HG02610 (cell line): ENCODE measurements around the gene FATE1.
"Not testable (repeated sequence)": the region's sequence is repeated elsewhere in the genome, so short reads cannot be mapped to it uniquely, and the experiment has no call there.

Experiments
- ATAC-seq: cut with Tn5 transposase; IDR thresholded peaks from one replicate; pipeline ENCODE4 v1.9.1; 2021; ENCODE audit warnings: mild to moderate bottlenecking, moderate library complexity; ENCODE audit not compliant: unreplicated experiment

The FATE1 gene, protein sequence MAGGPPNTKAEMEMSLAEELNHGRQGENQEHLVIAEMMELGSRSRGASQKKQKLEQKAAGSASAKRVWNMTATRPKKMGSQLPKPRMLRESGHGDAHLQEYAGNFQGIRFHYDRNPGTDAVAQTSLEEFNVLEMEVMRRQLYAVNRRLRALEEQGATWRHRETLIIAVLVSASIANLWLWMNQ

DNA sequence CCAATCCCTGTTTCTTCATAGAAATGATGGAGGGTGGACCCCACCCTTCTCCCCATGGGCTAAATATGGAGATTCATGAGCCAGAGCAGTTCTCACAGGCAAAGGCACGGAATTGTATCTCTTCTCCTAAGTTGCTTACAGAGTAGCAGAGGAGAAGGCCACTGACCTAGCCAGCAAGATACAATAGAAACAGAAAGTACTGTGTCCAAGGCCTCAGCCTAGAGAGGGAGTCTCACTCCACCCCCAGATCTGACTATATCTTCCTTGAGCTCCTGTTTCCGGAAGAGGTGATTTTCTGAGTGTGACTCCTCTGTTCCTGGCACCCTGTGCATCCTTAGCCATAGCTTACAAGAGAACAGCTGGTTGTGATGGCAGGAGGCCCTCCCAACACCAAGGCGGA, at the start of gene FATE1:
Gene FATE1, plus strand, starts transcription at position 284 of the 400 bp plus-strand sequence. Its CDS starts 85 bp downstream, at position 369.
- no peak for ATAC-seq

DNA sequence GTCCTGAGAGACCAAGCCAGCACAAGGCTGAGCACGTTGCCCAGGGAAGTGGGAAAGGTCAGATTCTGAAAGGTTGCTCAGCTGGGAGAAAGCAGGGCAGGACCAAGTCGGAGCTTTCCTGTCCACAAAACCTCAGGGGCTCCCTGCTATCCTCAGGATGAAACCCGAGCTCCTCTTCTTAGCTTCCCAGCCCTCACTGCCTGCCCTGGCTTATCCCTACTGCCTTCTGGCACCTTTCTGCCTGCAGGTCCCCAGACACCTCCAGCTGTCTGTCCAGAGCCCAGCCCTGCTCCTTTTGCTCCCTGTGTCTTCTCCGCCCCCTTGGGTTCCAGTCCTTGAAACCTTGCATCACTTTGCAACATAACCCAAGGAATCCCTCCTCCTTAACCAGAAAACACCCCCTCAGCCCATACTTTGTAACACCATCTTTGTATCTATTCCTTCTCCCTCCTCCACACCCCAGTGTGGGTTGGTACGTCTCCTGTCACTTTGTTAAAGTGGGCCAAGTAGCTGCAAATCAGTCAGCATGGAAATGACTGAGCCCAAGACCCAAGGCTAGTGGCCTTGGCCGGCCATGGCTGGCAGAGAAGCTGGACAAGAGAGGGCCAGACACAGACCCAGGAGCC, 40.6 kb upstream of the FATE1 start:
- ATAC-seq, result no peak

DNA sequence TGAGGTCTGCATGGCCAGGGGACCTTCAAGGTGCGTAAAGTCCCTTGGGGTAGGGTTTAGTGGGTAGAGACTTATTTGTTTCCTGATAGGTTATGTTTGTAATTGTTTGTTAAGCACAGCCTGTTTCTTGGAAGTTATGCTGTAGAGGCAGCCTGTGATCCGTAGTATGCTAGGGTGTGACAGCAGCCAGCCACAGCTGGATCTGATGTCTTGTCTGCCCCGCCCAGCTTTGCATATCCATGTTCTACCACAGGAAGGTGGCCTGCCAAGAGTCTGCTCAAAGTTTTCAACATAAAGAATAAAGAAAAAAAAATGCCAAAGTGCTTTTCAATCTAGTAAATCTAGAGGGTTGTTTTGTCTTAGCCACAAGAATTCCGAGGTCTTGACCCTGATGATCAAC, 39.6 kb upstream of the FATE1 start:
- no peak for ATAC-seq

DNA sequence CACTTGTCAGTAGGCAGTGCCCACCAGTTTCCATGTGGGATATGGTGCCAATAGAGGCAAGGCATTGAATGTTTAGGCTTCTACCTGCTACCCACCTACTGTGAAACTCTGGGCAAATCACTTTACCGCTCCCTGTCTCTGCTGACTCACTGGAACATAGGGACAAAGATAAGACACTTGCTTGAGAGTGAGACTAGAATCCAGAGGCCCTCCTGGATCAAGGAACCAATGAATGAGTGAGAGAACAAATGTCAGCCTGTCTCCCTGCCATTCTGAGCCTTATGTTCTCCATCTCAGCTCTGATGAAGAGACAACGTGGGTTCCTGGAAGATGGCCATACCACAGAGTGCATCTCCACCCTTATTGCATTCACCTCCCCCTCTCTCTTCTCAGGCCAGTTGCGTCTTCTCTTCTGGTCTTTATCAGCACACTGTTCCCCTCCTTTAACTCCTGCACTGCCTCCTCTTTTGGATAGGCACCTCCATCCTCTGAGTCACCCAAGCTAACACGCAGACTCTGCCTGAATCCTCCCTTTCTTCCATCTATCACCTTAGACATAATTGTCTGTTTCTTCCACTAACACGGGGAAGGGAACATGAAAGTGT, 35.9 kb upstream of the FATE1 start:
- no peak for ATAC-seq

DNA sequence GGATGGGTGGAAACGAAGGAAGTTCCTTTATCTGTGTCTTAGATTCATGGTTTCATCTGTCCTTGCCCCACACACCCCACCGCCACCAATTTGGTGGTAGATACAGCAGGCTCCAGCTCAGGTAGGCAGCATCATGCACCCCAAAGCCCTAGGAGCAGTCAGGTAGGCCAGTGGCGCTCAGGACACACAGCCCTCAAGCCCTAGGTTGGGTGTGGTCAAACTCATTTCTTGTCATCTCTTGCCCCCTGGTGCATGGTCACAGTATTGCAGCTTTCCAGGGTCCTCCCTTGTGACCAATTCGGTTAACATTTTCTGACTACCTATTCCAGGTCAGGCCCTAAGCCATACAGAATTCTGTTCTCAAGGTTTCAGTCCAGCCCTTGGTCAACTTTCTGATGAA, 35.0 kb upstream of the FATE1 start:
- ATAC-seq, result no peak

DNA sequence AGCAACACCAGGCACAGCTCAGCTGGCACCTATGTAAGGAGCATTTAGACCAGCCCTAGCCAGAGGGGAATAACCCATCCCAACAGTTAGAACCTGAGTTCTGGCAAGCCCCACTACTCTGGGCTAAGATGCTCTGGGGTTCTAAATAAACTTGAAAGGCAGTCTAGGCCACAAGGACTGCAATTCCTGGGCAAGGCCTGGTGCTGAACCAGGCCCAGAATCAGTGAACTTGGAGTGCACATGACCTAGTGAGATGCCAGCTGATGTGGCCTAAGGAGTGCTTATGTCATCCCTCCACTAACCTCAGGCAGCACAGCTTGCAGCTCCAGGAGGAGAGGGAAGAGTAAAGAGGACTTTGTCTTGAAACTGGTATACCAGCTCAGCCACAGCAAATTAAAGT, 28.2 kb upstream of the FATE1 start:
- ATAC-seq, result no peak

DNA sequence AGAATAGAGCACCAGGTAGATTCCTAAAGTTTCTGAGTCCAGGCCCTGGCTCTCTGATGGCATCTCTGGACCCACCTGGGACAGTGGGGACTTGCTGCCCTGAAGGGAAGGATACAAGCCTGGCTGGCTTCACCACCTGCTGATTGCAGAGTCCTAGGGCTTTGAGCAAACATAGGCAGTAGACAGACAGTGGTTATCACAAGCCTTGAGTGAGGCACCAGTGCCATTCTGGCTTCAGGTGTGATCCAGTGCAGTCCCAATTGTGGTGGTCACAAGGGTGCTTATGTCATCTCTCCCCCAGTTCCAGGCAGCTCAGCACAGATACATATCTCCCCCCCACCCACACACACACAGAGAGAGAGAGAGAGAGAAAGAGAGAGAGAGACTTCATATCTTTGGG, 27.1 kb upstream of the FATE1 start:
- no peak for ATAC-seq

DNA sequence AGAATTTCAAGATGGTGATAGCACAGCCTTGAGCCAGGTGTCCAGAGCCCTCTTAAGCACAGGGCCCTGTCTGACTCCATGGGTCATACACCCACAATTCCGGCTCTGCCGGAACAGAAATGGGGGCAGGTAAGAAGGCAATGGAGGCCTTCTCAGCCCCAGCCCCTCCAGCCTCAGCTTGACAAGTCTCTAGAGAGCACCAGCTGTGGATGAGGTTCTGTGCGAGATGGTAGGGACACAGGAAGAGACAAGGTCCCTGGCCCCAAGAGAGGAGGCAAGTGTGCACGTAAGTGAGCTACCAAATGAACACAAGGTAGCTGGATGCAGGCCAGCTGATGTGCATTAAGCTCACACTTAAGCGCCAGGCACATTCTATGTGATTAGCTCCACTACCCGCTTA, 23.0 kb upstream of the FATE1 start:
- no peak for ATAC-seq

DNA sequence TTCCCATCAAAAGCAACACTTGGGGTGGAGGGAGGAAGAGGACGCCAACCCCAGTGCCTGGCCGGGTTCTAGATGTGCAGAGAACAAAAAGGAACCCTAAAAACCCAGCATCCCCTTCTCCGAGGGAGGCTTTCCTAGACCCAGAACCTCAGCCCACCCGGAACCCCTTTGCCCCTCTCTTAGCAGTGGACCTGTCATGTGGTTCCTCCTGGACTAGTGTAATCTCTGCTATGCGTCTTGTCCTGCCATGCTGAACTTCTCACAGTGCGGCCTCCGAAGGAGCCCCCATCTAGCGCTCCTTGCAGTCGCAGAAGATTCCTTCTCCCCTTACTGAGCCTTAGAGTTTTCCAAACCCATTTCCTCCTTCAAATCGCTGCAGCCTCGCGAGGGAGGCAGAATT, 21.7 kb upstream of the FATE1 start:
- no peak for ATAC-seq

DNA sequence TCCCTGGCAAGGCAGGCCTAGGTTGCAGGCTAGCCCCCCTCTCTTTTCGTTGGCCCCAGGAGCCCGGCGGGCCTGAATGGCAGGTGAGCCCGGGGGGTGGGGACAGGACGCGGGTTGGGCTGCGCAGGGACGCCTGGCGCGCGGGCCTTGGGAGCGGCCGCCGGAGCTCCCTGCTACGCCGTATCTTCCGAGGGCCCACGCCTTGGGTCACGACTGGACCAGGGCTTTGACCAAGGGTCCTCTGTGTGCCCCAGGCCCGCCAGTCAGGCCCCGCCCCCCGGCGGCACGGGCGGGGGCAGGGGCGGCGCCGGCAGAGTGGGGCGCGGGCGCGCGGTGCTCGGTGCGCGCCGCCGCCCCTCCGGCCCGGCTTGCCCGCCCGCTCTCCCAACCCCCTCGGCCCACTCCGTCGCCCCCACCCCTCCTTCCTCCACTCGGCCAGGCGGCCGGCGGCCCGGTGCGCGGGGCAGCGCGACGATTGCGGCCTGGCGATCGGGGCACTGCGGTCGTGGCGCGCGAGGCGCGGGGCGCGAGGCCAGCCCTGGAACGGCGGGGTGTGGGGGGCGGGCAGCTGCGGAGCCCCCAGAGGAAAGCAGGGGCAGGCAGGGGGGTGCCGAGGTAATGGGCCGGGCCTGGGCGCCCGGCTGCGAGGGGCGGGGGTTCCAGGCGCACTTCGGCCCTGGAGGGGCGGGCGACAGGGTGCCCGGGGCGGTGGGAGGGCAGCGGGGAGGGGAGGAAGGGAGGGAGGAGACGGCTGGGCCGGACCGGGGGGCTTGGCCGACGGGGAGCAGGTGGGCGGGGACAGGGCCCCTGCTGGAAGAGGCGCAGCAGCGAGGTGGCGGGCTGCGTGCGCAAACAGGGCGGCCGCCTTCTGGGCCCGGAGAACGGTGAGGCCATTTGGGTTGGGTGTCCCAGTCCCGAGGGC, 20.9 kb upstream of the FATE1 start, which contains the start of gene PRRG3:
Gene PRRG3, plus strand, starts transcription at position 798 of the 922 bp plus-strand sequence. CDS start 3,357 bp downstream, outside the sequence.
- ATAC-seq, result no peak

DNA sequence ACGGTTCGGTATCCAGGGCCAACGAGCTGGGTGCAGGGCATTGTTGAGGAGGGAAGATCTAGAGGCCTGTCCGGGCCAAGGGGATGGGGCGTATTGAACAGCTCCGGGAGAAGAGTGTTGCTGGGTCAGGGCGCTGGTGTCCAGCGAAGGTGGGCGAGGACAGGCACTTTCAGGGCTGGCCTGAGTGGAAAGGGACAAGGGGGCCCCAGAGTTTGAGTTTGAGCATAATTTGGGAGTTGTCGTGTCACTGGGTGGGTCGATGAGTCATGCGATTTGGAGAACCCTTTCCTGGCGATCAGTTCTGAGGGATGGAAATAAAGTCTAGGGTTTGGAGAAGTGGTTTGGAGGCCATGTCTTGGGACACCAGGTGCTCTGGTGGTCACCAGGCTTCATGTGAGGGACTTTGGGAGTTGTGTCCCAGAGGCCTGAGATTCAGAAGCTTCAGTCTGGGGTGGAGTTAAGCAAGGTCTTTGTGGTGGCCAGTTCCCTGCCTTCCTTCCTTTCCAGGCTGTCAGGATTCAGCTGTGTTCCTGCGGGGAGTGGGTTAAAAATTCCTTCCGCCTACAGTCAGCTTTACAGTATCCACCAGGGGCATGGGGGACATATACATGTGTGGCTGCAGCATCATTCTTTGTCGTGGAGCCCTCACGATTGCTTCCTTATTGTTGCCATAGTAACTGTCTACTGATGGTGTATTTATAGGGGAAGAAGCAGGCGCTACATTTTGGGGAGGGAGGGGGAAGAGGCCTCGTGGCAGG, 20.1 kb upstream of the FATE1 start:
- ATAC-seq, result no peak

DNA sequence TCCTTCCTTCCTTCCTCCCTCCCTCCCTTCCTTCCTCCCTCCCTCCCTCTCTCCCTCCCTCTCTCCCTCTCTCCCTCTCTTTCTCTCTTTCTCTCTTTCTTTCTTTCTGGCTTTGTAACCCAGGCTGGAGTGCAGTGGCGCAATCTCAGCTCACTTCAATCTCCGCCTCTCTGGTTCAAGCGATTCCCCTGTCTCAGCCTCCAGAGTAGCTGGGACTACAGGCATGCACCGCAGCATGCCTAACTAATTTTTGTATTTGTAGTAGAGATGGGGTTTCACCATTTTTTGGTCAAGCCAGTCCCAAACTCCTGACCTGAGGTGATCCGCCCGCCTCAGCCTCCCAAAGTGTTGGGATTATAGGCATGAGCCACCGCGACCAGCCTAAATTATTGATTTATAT, 18.8 kb upstream of the FATE1 start:
- not testable (repeated sequence) for ATAC-seq

DNA sequence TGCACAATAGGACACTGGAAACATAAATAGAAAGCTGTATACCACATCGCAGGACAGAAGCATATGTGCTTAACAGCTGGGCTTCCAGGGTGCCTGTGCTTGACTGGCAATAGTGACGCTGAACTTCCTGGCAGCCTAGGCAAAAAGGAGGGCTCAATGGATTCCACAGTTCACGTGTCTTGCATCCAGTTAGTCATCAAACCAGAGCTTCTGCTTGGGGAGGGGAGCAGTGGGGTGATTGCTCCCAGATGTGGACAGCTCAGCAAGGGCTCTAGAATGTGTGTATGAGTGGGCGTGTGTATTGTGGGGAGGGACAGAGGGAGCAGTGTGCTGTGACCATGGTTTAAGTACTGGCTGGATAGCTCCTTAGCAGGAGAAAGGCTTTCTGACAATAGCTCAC, 18.3 kb upstream of the FATE1 start:
- no peak for ATAC-seq

DNA sequence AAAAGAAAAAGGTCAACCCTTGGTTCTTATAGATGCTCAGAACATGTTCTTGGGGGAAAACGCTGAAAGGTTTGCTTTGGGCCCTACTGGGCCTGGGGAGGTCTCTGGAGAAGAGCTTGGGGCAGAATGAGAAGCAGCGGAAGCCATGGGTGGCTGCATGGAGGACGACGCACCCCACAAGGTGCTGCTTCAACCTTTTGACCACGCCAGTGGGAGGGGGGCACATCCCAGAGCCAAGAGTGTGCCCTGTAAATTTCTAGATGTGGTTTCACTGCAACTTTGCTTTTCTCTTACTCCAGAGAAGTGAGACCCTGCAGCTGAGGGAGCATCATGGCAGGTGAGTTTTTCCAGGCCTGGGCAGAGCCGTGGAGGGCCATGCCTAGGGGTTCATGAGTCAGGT, 17.4 kb upstream of the FATE1 start:
- ATAC-seq, result no peak

DNA sequence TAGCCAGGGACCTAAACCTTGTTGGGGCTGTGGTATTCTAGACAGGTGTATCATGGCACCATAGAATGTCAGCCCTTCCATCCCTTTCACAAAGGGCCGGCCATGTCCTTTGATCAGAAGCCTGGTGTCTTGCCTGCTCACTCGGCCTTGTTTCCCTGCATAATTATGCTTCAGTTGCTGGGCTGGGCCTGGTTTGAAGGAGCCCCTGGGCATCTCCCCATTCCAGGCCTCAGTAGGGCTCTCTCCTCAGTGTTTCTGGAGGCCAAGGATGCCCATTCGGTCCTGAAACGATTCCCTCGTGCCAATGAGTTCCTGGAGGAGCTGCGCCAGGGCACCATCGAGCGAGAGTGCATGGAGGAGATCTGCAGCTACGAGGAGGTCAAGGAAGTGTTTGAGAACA, 16.1 kb upstream of the FATE1 start:
- no peak for ATAC-seq

DNA sequence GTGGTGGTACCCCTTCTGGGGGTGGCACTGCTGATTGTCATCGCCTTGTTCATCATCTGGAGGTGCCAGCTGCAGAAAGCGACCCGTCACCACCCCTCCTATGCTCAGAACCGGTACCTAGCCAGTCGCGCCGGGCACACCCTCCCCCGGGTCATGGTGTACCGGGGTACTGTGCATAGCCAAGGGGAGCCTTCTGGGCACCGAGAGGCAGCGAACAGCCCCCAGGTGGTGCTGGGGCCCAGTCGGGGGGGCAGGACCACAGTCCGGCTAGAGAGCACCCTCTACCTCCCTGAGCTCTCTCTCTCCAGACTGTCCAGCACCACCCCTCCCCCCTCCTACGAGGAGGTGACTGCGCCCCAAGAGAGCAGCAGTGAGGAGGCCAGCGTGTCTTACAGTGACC, 15.3 kb upstream of the FATE1 start:
- no peak for ATAC-seq

DNA sequence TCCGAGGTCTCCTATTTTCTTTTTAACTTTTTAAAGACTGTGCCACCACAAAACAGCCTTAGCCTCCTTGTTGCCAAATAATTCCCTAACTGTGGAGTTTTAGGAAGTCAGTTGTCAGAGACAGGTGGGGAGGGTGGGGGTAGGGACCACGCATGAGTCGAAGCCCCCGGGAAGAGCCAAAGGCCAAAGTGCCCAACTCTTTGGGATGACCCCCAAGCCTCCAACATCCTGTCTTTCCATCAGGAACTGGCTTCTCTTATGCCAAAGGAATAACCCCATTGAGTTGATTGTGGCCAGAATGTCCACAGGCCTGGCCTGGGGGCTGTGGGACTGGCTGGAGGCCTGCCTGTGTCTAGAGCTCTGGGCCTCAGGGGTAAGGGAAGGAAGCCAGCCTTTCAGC, 14.8 kb upstream of the FATE1 start:
- ATAC-seq, result no peak

DNA sequence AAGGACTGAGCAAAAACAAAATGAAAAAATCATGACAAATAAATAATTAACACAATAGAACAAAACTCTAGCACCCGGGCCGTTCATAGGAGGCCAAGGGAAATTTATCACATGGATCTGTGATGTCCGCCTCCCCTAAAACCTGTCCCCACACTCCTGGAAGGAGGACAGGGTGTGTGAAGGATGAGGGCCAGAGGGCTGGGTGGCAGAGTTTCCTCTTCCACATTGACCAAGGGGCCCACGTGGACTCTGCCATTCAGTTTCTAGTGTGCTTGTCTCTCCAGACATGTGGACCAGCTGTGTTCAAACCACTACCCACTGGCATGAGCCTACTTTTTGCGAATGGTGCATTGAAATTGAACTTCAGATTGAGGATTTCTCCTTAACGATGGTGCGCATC, 14.3 kb upstream of the FATE1 start:
- no peak for ATAC-seq

DNA sequence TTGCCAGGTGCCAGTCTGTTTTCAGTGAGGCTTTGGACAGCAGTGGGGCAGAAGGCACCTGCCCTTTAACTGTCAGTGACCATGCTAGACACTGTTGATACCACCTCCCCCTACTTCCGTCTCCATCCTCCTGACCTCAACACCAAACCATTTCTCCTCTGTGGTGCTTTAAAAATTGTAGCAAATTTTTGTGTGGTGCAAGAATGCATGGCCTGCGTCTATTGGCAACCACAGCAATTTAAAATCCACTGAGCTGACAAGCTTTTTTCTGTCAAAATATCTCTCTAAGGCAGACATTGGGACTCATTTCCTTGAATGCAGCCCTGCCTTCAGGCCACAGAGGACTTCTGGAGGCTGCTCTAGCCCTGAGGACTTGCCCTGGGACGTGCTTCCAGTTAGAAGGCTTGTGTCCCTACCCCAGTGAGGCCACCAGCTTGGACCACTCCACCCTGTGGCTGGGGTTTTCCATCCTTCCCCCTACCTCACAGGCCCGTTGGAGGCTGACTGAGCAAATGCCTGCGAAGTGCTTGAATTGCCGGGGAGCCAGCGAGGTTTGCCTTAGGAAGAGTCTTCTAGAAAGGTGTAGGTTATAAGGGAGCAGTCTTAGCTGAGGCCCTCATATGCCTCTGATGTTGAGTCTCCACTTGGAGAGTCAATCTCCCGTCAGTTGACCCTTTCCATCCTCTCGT, 13.7 kb upstream of the FATE1 start:
- no peak for ATAC-seq

DNA sequence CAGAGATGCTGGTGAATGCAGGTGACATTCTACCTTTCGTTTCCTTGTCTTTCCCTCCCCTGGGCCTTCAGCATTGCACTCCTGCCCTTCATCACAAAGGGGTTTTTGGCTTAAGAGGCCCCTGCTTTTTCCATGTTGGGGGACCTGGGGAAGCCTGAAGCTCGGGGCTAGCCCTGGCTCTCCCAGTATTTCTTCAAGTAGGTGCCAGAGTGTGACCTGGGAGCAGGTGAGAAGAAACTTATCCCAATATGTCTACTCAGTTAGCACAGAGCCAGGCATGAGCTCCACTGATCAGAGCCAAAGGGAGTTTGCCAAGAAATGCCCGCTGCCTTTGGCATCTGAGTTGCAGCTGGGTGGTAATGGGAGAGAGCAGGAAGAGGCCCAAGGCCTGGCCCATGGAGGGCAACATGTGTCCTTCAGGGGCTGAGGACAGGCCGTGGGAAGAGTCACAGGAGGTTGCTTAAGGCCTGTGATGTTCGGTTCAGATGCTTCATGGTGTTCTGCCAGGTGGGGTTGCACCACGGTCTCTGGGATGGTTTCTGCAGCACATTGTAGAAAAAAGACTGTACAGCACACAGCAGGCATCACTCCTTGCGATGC, 13.0 kb upstream of the FATE1 start:
- no peak for ATAC-seq
